HEK293 (cell line): Measurements from ENCODE around the gene CFAP69.
A peak's percentile ranks its signal among the peaks of the same experiment; 100 is the strongest.

Source experiments
- BCL11A ChIP-seq: fragments of 450-650 bp; formaldehyde crosslinking; IDR thresholded peaks from 2 replicates; pipeline ENCODE4 v1.5.1; 2016; ENCODE audit warnings: low read depth, missing biosample characterization, missing genetic modification characterization
- GLI4 ChIP-seq: fragments of 450-650 bp; formaldehyde crosslinking; IDR thresholded peaks from 2 replicates; pipeline ENCODE4 v1.5.1; 2016; ENCODE audit warnings: missing biosample characterization, missing genetic modification characterization
- GLIS1 ChIP-seq: fragments of 450-650 bp; formaldehyde crosslinking; IDR thresholded peaks from 2 replicates; pipeline ENCODE4 v1.5.1; 2016; ENCODE audit warnings: missing biosample characterization, missing genetic modification characterization
- HIC1 ChIP-seq: fragments of 450-650 bp; formaldehyde crosslinking; IDR thresholded peaks from 2 replicates; pipeline ENCODE4 v1.5.1; 2016; ENCODE audit warnings: missing biosample characterization, missing genetic modification characterization
- HOXD13 ChIP-seq: sonication (generic); formaldehyde crosslinking; IDR thresholded peaks from 2 replicates; pipeline ENCODE4 v1.8.0; 2022; ENCODE audit warnings: missing genetic modification reagents, borderline replicate concordance
- KLF16 ChIP-seq: fragments of 450-650 bp; formaldehyde crosslinking; IDR thresholded peaks from 2 replicates; pipeline ENCODE4 v1.5.1; 2017; ENCODE audit warnings: missing biosample characterization, missing genetic modification characterization
- MEIS1 ChIP-seq: sonication (generic); formaldehyde crosslinking; IDR thresholded peaks from 2 replicates; pipeline ENCODE4 v1.8.1; 2022; ENCODE audit warnings: missing genetic modification reagents, mild to moderate bottlenecking, borderline replicate concordance
- MYNN ChIP-seq: fragments of 450-650 bp; formaldehyde crosslinking; IDR thresholded peaks from 2 replicates; pipeline ENCODE4 v1.5.1; 2016; ENCODE audit warnings: missing biosample characterization, missing genetic modification characterization, borderline replicate concordance
- MZF1 ChIP-seq: fragments of 450-650 bp; formaldehyde crosslinking; IDR thresholded peaks from 2 replicates; pipeline ENCODE4 v1.5.1; 2017; ENCODE audit warnings: missing biosample characterization, missing genetic modification characterization, borderline replicate concordance
- PATZ1 ChIP-seq: fragments of 450-650 bp; formaldehyde crosslinking; IDR thresholded peaks from 2 replicates; pipeline ENCODE4 v1.5.1; 2016; ENCODE audit warnings: missing biosample characterization, missing genetic modification characterization
- SETDB1 ChIP-seq: IDR thresholded peaks from one replicate; pipeline ENCODE4 v1.6.1; 2017; ENCODE audit warnings: mild to moderate bottlenecking, low read length, moderate library complexity, mixed read lengths; ENCODE audit not compliant: insufficient read length
- ZBTB17 ChIP-seq: fragments of 450-650 bp; formaldehyde crosslinking; IDR thresholded peaks from 2 replicates; pipeline ENCODE4 v1.5.1; 2016; ENCODE audit warnings: missing biosample characterization, missing genetic modification characterization
- ZBTB44 ChIP-seq: fragments of 450-650 bp; IDR thresholded peaks from 2 replicates; pipeline ENCODE4 v1.5.1; 2018; ENCODE audit warnings: missing biosample characterization, mild to moderate bottlenecking, missing genetic modification characterization
- ZNF16 ChIP-seq: fragments of 450-650 bp; formaldehyde crosslinking; IDR thresholded peaks from 2 replicates; pipeline ENCODE4 v1.5.1; 2016; ENCODE audit warnings: low read depth, missing biosample characterization, missing genetic modification characterization
- ZNF169 ChIP-seq: fragments of 450-650 bp; formaldehyde crosslinking; IDR thresholded peaks from 2 replicates; pipeline ENCODE4 v1.5.1; 2016; ENCODE audit warnings: missing biosample characterization, missing genetic modification characterization
- ZNF221 ChIP-seq: fragments of 450-650 bp; formaldehyde crosslinking; IDR thresholded peaks from 2 replicates; pipeline ENCODE4 v1.5.1; 2017; ENCODE audit warnings: missing biosample characterization, missing genetic modification characterization, borderline replicate concordance
- ZNF280C ChIP-seq: fragments of 450-650 bp; formaldehyde crosslinking; IDR thresholded peaks from 2 replicates; pipeline ENCODE4 v1.5.1; 2016; ENCODE audit warnings: missing biosample characterization, missing genetic modification characterization
- ZNF350 ChIP-seq: fragments of 450-650 bp; formaldehyde crosslinking; IDR thresholded peaks from 2 replicates; pipeline ENCODE4 v1.5.0; 2017; ENCODE audit warnings: missing biosample characterization, mild to moderate bottlenecking, missing genetic modification characterization
- ZNF433 ChIP-seq: fragments of 450-650 bp; formaldehyde crosslinking; IDR thresholded peaks from 2 replicates; pipeline ENCODE4 v1.5.1; 2016; ENCODE audit warnings: missing biosample characterization, missing genetic modification characterization, low read depth
- ZNF473 ChIP-seq: fragments of 450-650 bp; formaldehyde crosslinking; IDR thresholded peaks from 2 replicates; pipeline ENCODE4 v1.5.1; 2017; ENCODE audit warnings: missing biosample characterization, missing genetic modification characterization
- ZNF510 ChIP-seq: fragments of 450-650 bp; formaldehyde crosslinking; IDR thresholded peaks from 2 replicates; pipeline ENCODE4 v1.5.1; 2018; ENCODE audit warnings: mild to moderate bottlenecking, missing genetic modification characterization, missing biosample characterization; ENCODE audit not compliant: insufficient replicate concordance
- ZNF548 ChIP-seq: fragments of 450-650 bp; formaldehyde crosslinking; IDR thresholded peaks from 2 replicates; pipeline ENCODE4 v1.5.1; 2016; ENCODE audit warnings: missing biosample characterization, missing genetic modification characterization
- ZNF654 ChIP-seq: fragments of 450-650 bp; formaldehyde crosslinking; IDR thresholded peaks from 2 replicates; pipeline ENCODE4 v1.5.1; 2016; ENCODE audit warnings: low read depth, missing biosample characterization, missing genetic modification characterization
- ZNF677 ChIP-seq: fragments of 450-650 bp; IDR thresholded peaks from 2 replicates; pipeline ENCODE4 v1.5.0; 2018; ENCODE audit warnings: missing biosample characterization, mild to moderate bottlenecking, missing genetic modification characterization, moderate library complexity
- ZXDB ChIP-seq: fragments of 450-650 bp; formaldehyde crosslinking; IDR thresholded peaks from 2 replicates; pipeline ENCODE4 v1.5.1; 2016; ENCODE audit warnings: missing biosample characterization, missing genetic modification characterization
- TF ChIP-seq, protein P1 (sequence below): fragments of 450-650 bp; formaldehyde crosslinking; IDR thresholded peaks from 2 replicates; pipeline ENCODE4 v1.5.1; 2016; ENCODE audit warnings: missing biosample characterization, missing genetic modification characterization
- TF ChIP-seq, protein P2 (sequence below): fragments of 450-650 bp; formaldehyde crosslinking; IDR thresholded peaks from 2 replicates; pipeline ENCODE4 v1.5.1; 2016; ENCODE audit warnings: missing biosample characterization, missing genetic modification characterization

The CFAP69 gene

GRCh38 chr7:90211391-90212148 lies 33.4 kb upstream of the CFAP69 start, which contains the start of gene STEAP2 (continued):
- TF ChIP-seq PATZ1, result peak; percentile 78
- TF ChIP-seq ZNF510, result no peak
- no peak for TF ChIP-seq ZNF169
- no peak for TF ChIP-seq BCL11A (tag by site-specific recombination)
- TF ChIP-seq ZNF677, result no peak
- TF ChIP-seq KLF16 (tag by site-specific recombination), result peak; percentile 63; the same call in 1 of the 2 replicates
- TF ChIP-seq ZBTB44 (tag by site-specific recombination), result no peak
- no peak for TF ChIP-seq SETDB1
- no peak for TF ChIP-seq ZNF280C
- TF ChIP-seq ZNF473, result no peak
- no peak for TF ChIP-seq ZNF433 (tag by site-specific recombination)
- no peak for TF ChIP-seq ZNF548 (tag by site-specific recombination)
- no peak for TF ChIP-seq MYNN (tag by site-specific recombination)
- TF ChIP-seq, protein P1, sequence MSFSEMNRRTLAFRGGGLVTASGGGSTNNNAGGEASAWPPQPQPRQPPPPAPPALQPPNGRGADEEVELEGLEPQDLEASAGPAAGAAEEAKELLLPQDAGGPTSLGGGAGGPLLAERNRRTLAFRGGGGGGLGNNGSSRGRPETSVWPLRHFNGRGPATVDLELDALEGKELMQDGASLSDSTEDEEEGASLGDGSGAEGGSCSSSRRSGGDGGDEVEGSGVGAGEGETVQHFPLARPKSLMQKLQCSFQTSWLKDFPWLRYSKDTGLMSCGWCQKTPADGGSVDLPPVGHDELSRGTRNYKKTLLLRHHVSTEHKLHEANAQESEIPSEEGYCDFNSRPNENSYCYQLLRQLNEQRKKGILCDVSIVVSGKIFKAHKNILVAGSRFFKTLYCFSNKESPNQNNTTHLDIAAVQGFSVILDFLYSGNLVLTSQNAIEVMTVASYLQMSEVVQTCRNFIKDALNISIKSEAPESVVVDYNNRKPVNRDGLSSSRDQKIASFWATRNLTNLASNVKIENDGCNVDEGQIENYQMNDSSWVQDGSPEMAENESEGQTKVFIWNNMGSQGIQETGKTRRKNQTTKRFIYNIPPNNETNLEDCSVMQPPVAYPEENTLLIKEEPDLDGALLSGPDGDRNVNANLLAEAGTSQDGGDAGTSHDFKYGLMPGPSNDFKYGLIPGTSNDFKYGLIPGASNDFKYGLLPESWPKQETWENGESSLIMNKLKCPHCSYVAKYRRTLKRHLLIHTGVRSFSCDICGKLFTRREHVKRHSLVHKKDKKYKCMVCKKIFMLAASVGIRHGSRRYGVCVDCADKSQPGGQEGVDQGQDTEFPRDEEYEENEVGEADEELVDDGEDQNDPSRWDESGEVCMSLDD (tag by site-specific recombination), result peak; percentile 44; the same call in 1 of the 2 replicates
- no peak for TF ChIP-seq ZNF350 (tag by site-specific recombination)
- no peak for TF ChIP-seq MEIS1
- peak; percentile 91 for TF ChIP-seq MZF1 (tag by site-specific recombination)
- TF ChIP-seq ZBTB17 (tag by site-specific recombination), result peak; percentile 81
- TF ChIP-seq HIC1 (tag by site-specific recombination), result no peak
- TF ChIP-seq ZNF654, result no peak
- peak; percentile 74 for TF ChIP-seq ZXDB (tag by site-specific recombination)
- TF ChIP-seq, protein P2, sequence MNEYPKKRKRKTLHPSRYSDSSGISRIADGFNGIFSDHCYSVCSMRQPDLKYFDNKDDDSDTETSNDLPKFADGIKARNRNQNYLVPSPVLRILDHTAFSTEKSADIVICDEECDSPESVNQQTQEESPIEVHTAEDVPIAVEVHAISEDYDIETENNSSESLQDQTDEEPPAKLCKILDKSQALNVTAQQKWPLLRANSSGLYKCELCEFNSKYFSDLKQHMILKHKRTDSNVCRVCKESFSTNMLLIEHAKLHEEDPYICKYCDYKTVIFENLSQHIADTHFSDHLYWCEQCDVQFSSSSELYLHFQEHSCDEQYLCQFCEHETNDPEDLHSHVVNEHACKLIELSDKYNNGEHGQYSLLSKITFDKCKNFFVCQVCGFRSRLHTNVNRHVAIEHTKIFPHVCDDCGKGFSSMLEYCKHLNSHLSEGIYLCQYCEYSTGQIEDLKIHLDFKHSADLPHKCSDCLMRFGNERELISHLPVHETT (tag by site-specific recombination), result no peak
- TF ChIP-seq HOXD13, result no peak
- 0 out of 2 replicates have a peak, but pooled peaks have one; percentile 24 for TF ChIP-seq GLI4
- no peak for TF ChIP-seq ZNF221
- peak; percentile 67 for TF ChIP-seq GLIS1 (tag by site-specific recombination)
- no peak for TF ChIP-seq ZNF16 (tag by site-specific recombination)
